Pons (tissue), 1 donor: ENCODE results near the gene STK35.
"Not testable (repeated sequence)": the region's sequence is repeated elsewhere in the genome, so short reads cannot be mapped to it uniquely, and the experiment has no call there.

Source experiments
- DNase-seq: peaks from one replicate; pipeline ENCODE4 v3.0.0-alpha.2; 2016; ENCODE audit warnings: low spot score

STK35 gene

GRCh38 chr20:2163312-2163711, 61.7 kb downstream of the STK35 start:
- DNase-seq = no peak

- DNase-seq = no peak
Observed at GRCh38 chr20:2163757-2164156, 62.1 kb downstream of the STK35 start.

GRCh38 chr20:2164421-2164820, 62.8 kb downstream of the STK35 start:
- no peak for DNase-seq

- no peak for DNase-seq
Observed at GRCh38 chr20:2164966-2165365, 63.3 kb downstream of the STK35 start.

GRCh38 chr20:2165871-2166270, 64.2 kb downstream of the STK35 start:
- DNase-seq = no peak

GRCh38 chr20:2167112-2167511, 65.5 kb downstream of the STK35 start:
- DNase-seq = no peak

GRCh38 chr20:2168946-2169345, 67.3 kb downstream of the STK35 start:
- DNase-seq = no peak

GRCh38 chr20:2169456-2170088, 67.9 kb downstream of the STK35 start:
- DNase-seq = no peak

- no peak for DNase-seq
Observed at GRCh38 chr20:2170404-2170803, 68.8 kb downstream of the STK35 start.

- DNase-seq = no peak
Observed at GRCh38 chr20:2171266-2171790, 69.7 kb downstream of the STK35 start.

GRCh38 chr20:2171840-2172239, 70.2 kb downstream of the STK35 start:
- DNase-seq = not testable (repeated sequence)

GRCh38 chr20:2172305-2173175, 70.9 kb downstream of the STK35 start:
- DNase-seq = peak; percentile 69

GRCh38 chr20:2173186-2173585, 71.6 kb downstream of the STK35 start:
- no peak for DNase-seq

- DNase-seq = no peak
Observed at GRCh38 chr20:2174067-2174466, 72.4 kb downstream of the STK35 start.

- no peak for DNase-seq
Observed at GRCh38 chr20:2176946-2177345, 75.3 kb downstream of the STK35 start.

- no peak for DNase-seq
Observed at GRCh38 chr20:2178318-2179232, 76.9 kb downstream of the STK35 start.

GRCh38 chr20:2179233-2179580, 77.6 kb downstream of the STK35 start:
- no peak for DNase-seq

- DNase-seq = no peak
Observed at GRCh38 chr20:2179949-2180348, 78.3 kb downstream of the STK35 start.

- no peak for DNase-seq
Observed at GRCh38 chr20:2183381-2183780, 81.8 kb downstream of the STK35 start.

GRCh38 chr20:2184933-2185332, 83.3 kb downstream of the STK35 start:
- not testable (repeated sequence) for DNase-seq

- no peak for DNase-seq
Observed at GRCh38 chr20:2195614-2196013, 94.0 kb downstream of the STK35 start.

GRCh38 chr20:2197166-2197565, 95.5 kb downstream of the STK35 start:
- no peak for DNase-seq
